ENCODE measurements around the gene ART4.

DNA sequence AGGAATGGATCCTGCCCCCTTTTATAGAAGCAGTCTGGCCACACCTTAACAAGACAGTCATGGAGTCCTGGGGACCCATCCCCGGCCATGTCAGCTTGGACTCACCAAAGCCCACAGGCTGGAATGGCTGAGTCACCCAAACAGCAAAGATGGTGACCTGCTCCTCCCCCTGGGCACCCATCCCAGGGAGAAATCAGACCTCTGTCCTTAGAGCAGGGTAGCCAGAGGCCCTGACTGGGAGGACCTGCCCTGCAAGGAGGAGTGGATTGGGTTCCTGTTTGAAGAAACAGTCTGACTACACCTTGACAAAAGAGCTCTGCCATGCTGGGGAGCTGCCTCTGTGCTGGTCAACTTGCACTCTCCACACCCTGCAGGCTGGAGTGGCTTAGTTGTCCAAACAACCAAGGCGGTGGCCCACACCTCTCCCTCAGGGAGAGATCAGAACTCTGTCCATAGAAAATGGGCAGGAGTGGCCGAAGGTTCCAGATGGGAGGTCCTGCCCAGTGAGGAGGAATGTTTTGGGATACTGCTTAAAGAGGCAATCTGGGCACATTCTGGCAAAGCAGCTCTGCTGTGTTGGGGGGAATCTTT is 25.7 kb upstream of the ART4 start:
- TF ChIP-seq ISL1 (CRISPR knock-in tag; IDR thresholded peaks at IDR 0.05) (no peak), ZFP30 (CRISPR knock-in tag; IDR thresholded peaks at IDR 0.05) (no peak), ARNTL (CRISPR knock-in tag; IDR thresholded peaks at IDR 0.05; ENCODE audit: borderline replicate concordance, low read depth) (no peak), ZFP3 (CRISPR knock-in tag; IDR thresholded peaks at IDR 0.05) (no peak), RARB (CRISPR knock-in tag; IDR thresholded peaks at IDR 0.05) (no peak)
- TF ChIP-seq, protein P1, sequence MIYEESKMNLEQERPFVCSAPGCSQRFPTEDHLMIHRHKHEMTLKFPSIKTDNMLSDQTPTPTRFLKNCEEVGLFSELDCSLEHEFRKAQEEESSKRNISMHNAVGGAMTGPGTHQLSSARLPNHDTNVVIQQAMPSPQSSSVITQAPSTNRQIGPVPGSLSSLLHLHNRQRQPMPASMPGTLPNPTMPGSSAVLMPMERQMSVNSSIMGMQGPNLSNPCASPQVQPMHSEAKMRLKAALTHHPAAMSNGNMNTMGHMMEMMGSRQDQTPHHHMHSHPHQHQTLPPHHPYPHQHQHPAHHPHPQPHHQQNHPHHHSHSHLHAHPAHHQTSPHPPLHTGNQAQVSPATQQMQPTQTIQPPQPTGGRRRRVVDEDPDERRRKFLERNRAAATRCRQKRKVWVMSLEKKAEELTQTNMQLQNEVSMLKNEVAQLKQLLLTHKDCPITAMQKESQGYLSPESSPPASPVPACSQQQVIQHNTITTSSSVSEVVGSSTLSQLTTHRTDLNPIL (CRISPR knock-in tag; IDR thresholded peaks at IDR 0.05; ENCODE audit: low read depth) = no peak
- TF ChIP-seq, protein P2, sequence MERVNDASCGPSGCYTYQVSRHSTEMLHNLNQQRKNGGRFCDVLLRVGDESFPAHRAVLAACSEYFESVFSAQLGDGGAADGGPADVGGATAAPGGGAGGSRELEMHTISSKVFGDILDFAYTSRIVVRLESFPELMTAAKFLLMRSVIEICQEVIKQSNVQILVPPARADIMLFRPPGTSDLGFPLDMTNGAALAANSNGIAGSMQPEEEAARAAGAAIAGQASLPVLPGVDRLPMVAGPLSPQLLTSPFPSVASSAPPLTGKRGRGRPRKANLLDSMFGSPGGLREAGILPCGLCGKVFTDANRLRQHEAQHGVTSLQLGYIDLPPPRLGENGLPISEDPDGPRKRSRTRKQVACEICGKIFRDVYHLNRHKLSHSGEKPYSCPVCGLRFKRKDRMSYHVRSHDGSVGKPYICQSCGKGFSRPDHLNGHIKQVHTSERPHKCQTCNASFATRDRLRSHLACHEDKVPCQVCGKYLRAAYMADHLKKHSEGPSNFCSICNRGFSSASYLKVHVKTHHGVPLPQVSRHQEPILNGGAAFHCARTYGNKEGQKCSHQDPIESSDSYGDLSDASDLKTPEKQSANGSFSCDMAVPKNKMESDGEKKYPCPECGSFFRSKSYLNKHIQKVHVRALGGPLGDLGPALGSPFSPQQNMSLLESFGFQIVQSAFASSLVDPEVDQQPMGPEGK (CRISPR knock-in tag; IDR thresholded peaks at IDR 0.05; ENCODE audit: borderline replicate concordance) = no peak
- TF ChIP-seq, protein P3, sequence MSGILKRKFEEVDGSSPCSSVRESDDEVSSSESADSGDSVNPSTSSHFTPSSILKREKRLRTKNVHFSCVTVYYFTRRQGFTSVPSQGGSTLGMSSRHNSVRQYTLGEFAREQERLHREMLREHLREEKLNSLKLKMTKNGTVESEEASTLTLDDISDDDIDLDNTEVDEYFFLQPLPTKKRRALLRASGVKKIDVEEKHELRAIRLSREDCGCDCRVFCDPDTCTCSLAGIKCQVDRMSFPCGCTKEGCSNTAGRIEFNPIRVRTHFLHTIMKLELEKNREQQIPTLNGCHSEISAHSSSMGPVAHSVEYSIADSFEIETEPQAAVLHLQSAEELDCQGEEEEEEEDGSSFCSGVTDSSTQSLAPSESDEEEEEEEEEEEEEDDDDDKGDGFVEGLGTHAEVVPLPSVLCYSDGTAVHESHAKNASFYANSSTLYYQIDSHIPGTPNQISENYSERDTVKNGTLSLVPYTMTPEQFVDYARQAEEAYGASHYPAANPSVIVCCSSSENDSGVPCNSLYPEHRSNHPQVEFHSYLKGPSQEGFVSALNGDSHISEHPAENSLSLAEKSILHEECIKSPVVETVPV (CRISPR knock-in tag; IDR thresholded peaks at IDR 0.05) = no peak
- TF ChIP-seq, protein P4, sequence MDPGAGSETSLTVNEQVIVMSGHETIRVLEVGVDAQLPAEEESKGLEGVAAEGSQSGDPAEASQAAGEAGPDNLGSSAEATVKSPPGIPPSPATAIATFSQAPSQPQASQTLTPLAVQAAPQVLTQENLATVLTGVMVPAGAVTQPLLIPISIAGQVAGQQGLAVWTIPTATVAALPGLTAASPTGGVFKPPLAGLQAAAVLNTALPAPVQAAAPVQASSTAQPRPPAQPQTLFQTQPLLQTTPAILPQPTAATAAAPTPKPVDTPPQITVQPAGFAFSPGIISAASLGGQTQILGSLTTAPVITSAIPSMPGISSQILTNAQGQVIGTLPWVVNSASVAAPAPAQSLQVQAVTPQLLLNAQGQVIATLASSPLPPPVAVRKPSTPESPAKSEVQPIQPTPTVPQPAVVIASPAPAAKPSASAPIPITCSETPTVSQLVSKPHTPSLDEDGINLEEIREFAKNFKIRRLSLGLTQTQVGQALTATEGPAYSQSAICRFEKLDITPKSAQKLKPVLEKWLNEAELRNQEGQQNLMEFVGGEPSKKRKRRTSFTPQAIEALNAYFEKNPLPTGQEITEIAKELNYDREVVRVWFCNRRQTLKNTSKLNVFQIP (CRISPR knock-in tag; IDR thresholded peaks at IDR 0.05; ENCODE audit: borderline replicate concordance, low read depth) = no peak
- TF ChIP-seq, protein P5, sequence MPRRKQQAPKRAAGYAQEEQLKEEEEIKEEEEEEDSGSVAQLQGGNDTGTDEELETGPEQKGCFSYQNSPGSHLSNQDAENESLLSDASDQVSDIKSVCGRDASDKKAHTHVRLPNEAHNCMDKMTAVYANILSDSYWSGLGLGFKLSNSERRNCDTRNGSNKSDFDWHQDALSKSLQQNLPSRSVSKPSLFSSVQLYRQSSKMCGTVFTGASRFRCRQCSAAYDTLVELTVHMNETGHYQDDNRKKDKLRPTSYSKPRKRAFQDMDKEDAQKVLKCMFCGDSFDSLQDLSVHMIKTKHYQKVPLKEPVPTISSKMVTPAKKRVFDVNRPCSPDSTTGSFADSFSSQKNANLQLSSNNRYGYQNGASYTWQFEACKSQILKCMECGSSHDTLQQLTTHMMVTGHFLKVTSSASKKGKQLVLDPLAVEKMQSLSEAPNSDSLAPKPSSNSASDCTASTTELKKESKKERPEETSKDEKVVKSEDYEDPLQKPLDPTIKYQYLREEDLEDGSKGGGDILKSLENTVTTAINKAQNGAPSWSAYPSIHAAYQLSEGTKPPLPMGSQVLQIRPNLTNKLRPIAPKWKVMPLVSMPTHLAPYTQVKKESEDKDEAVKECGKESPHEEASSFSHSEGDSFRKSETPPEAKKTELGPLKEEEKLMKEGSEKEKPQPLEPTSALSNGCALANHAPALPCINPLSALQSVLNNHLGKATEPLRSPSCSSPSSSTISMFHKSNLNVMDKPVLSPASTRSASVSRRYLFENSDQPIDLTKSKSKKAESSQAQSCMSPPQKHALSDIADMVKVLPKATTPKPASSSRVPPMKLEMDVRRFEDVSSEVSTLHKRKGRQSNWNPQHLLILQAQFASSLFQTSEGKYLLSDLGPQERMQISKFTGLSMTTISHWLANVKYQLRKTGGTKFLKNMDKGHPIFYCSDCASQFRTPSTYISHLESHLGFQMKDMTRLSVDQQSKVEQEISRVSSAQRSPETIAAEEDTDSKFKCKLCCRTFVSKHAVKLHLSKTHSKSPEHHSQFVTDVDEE (CRISPR knock-in tag; IDR thresholded peaks at IDR 0.05) = no peak

All from SK-N-SH treated with all-trans-retinoic acid at 6 μM for 48 hours (cell line).